Measurements from ENCODE around the gene ADAMTS12.

DNA sequence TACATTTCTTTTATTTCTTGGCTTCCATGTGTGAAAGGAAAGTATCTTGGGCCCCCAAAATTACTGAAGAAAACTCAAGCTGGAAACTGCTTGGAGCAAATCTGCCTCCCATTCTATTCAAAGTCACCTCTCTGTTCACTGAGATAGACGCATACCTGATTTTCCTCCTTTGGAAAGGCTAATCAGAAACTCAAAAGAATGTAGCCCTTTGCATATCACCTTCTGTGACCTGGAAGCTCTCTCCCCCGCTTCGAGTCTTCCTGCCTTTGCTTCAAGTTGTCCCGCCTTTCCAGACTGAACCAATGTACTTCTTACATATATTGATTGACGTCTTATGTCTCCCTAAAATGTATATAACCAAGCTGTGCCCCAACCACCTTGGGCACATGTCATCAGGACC is 39.3 kb upstream of the ADAMTS12 start:
- TF ChIP-seq, protein P1, sequence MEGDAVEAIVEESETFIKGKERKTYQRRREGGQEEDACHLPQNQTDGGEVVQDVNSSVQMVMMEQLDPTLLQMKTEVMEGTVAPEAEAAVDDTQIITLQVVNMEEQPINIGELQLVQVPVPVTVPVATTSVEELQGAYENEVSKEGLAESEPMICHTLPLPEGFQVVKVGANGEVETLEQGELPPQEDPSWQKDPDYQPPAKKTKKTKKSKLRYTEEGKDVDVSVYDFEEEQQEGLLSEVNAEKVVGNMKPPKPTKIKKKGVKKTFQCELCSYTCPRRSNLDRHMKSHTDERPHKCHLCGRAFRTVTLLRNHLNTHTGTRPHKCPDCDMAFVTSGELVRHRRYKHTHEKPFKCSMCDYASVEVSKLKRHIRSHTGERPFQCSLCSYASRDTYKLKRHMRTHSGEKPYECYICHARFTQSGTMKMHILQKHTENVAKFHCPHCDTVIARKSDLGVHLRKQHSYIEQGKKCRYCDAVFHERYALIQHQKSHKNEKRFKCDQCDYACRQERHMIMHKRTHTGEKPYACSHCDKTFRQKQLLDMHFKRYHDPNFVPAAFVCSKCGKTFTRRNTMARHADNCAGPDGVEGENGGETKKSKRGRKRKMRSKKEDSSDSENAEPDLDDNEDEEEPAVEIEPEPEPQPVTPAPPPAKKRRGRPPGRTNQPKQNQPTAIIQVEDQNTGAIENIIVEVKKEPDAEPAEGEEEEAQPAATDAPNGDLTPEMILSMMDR (IDR thresholded peaks at IDR 0.05), result no peak
- no peak for TF ChIP-seq FOXJ3 (CRISPR knock-in tag; IDR thresholded peaks at IDR 0.05)
- no peak for TF ChIP-seq EP300 (IDR thresholded peaks at IDR 0.05; ENCODE audit: borderline replicate concordance in 1 of 2, low read depth in 1 of 2, low read length in 1 of 2)

Measured in SK-N-SH (cell line).